GM12878 (cell line): ENCODE measurements around the gene MCF2L2. TPM values are rescaled to one million over a fixed set of nuclear protein-coding genes. Genes with fewer than 3 reads are reported as not detected.

ENCODE experiments used
- ATAC-seq: fragments of 200-7000 bp; cut with Tn5 transposase; 3 replicates; pipeline ENCODE4 v1.9.1; 2020; ENCODE audit warnings: mild to moderate bottlenecking, moderate library complexity
- BruUV-seq: library from RNA; stranded (reverse); fragments of 400-500 nt; replicated peaks from 2 replicates; lab custom pipeline; 2021; lab: Mats Ljungman, UMichigan
- CTCF ChIA-PET: fragments of 300-600 bp; sonication (Branson Sonifier 250); formaldehyde crosslinking; extraction: SDS; loops from one replicate; lab custom pipeline; 2021; ENCODE audit warnings: inconsistent platforms; lab: Yijun Ruan, JAX
- POLR2A ChIA-PET: fragments of 350-600 bp; formaldehyde crosslinking; extraction: SDS; loops from one replicate; lab custom pipeline; 2021; ENCODE audit warnings: inconsistent platforms; lab: Charles Lee
- RAD21 ChIA-PET: fragments of 300-600 bp; sonication (Branson Sonifier 250); formaldehyde crosslinking; loops from one replicate; lab custom pipeline; 2023; ENCODE audit warnings: antibody characterized with exemption; ENCODE audit not compliant: unreplicated experiment; lab: Charles Lee
- SMC1A ChIA-PET: fragments of 300-600 bp; sonication (Branson Sonifier 250); formaldehyde crosslinking; loops from one replicate; lab custom pipeline; 2023; ENCODE audit not compliant: unreplicated experiment, uncharacterized antibody; lab: Charles Lee
- DNase-seq: peaks from one replicate; pipeline ENCODE4 v3.0.0-alpha.2; 2011; ENCODE audit warnings: low read depth, low spot score
- FAIRE-seq: peaks from 3 replicates; lab custom pipeline; 2011; peaks lifted over from hg19 to GRCh38; lab: Jason Lieb, UNC
- H2AFZ ChIP-seq: 2 replicates; pipeline ENCODE4 v1.6.0; 2011; ENCODE audit warnings: low read depth, low read length, control low read depth; ENCODE audit not compliant: control insufficient read depth
- H3K27ac ChIP-seq: 2 replicates; pipeline ENCODE4 v1.5.1; 2011; ENCODE audit warnings: control low read depth; ENCODE audit not compliant: control insufficient read depth, insufficient read depth
- H3K27me3 ChIP-seq, 2 experiments: replicated peaks in 1 of 2; 2 replicates each; pipeline versions ENCODE4 v1.6.0 to v1.6.1; 2011; ENCODE audit warnings: low read length in 1 of 2; ENCODE audit not compliant: control insufficient read depth in 2 of 2, insufficient read depth in 2 of 2
- H3K36me3 ChIP-seq, 2 experiments: 2 replicates each; pipeline ENCODE4 v1.5.1; 2011; ENCODE audit warnings: low read length in 1 of 2; ENCODE audit not compliant: control insufficient read depth in 2 of 2, insufficient read depth in 2 of 2
- H3K4me1 ChIP-seq: 2 replicates; pipeline ENCODE4 v1.6.1; 2011; ENCODE audit warnings: mild to moderate bottlenecking, low read length, moderate library complexity, mixed read lengths; ENCODE audit not compliant: control insufficient read depth, insufficient read depth
- H3K4me2 ChIP-seq: 2 replicates; pipeline ENCODE4 v1.6.0; 2011; ENCODE audit warnings: control low read depth; ENCODE audit not compliant: control insufficient read depth, insufficient read depth
- H3K4me3 ChIP-seq: fragments of 200-600 bp; sonication (generic); 2 replicates; pipeline ENCODE4 v1.5.1; 2016
- H3K79me2 ChIP-seq: 2 replicates; pipeline ENCODE4 v1.6.0; 2011; ENCODE audit warnings: low read length; ENCODE audit not compliant: control insufficient read depth, insufficient read depth
- H3K9ac ChIP-seq: 2 replicates; pipeline ENCODE4 v1.8.0; 2011; ENCODE audit warnings: low read length, control low read depth, mixed read lengths; ENCODE audit not compliant: control insufficient read depth, insufficient read depth
- H3K9me3 ChIP-seq: replicated peaks from 3 replicates; pipeline ENCODE4 v1.5.1; 2011; ENCODE audit warnings: mild to moderate bottlenecking, low read length; ENCODE audit not compliant: control insufficient read depth, insufficient read depth
- H4K20me1 ChIP-seq: 2 replicates; pipeline ENCODE4 v1.6.0; 2011; ENCODE audit not compliant: control insufficient read depth, insufficient read depth
- CBX5 ChIP-seq: sonication (generic); IDR thresholded peaks from 2 replicates; pipeline ENCODE4 v1.6.1; 2016; ENCODE audit warnings: low read depth, moderate library complexity, mild to moderate bottlenecking, inconsistent platforms
- DPF2 ChIP-seq: fragments of 450-650 bp; IDR thresholded peaks from 2 replicates; pipeline ENCODE4 v1.6.1; 2017; ENCODE audit warnings: mild to moderate bottlenecking
- FOS ChIP-seq: IDR thresholded peaks from 3 replicates; pipeline ENCODE4 v1.6.1; 2011; ENCODE audit warnings: borderline replicate concordance; ENCODE audit not compliant: insufficient read length; ENCODE audit errors: extremely low read depth
- IKZF2 ChIP-seq, 2 experiments: fragments of 450-650 bp; IDR thresholded peaks; 2 replicates each; pipeline ENCODE4 v1.6.1; 2017; ENCODE audit warnings: mild to moderate bottlenecking in 2 of 2, moderate library complexity in 2 of 2
- IRF5 ChIP-seq: fragments of 450-650 bp; IDR thresholded peaks from 2 replicates; pipeline ENCODE4 v1.6.1; 2017; ENCODE audit warnings: borderline replicate concordance
- JUND ChIP-seq: IDR thresholded peaks from 2 replicates; pipeline ENCODE4 v1.6.1; 2012; ENCODE audit warnings: low read depth, mild to moderate bottlenecking, low read length, improper control_type of control experiment, moderate library complexity
- MEF2B ChIP-seq: fragments of 450-650 bp; IDR thresholded peaks from 2 replicates; pipeline ENCODE4 v1.6.1; 2018; ENCODE audit warnings: mild to moderate bottlenecking, moderate library complexity; ENCODE audit not compliant: partially characterized antibody, poor library complexity, severe bottlenecking
- NFYA ChIP-seq: IDR thresholded peaks from 2 replicates; pipeline ENCODE4 v1.6.1; 2011; ENCODE audit warnings: low read depth, mild to moderate bottlenecking, low read length, improper control_type of control experiment, borderline replicate concordance
- STAT3 ChIP-seq: IDR thresholded peaks from 2 replicates; pipeline ENCODE4 v1.6.1; 2011; ENCODE audit warnings: low read depth, low read length, improper control_type of control experiment
- YY1 ChIP-seq: IDR thresholded peaks from 2 replicates; pipeline ENCODE4 v1.6.1; 2011; ENCODE audit warnings: low read depth, mild to moderate bottlenecking, low read length
- ZSCAN29 ChIP-seq: fragments of 450-650 bp; IDR thresholded peaks from 2 replicates; pipeline ENCODE4 v1.6.1; 2017; ENCODE audit warnings: mild to moderate bottlenecking, moderate library complexity
- WGBS: methylation state at CpG from one replicate; pipeline ENCODE4 v1.1.6; 2016; ENCODE audit warnings: low lambda C conversion rate; ENCODE audit not compliant: insufficient replicate concordance, insufficient coverage; ENCODE audit errors: missing lambda C conversion rate; 5-methylcytosine and 5-hydroxymethylcytosine counted together
- in situ Hi-C: fragments of 300-500 bp; cut with MboI; formaldehyde crosslinking; loops from 9 replicates; pipeline ENCODE4 v1.14.3; 2018; ENCODE audit warnings: mixed read lengths
- intact Hi-C: fragments of 100-400 bp; cut with micrococcal nuclease; formaldehyde crosslinking; loops from one replicate; pipeline ENCODE4 v1.14.2; 2022; ENCODE audit not compliant: unreplicated experiment
- polyA plus RNA-seq, 11 experiments: library from polyadenylated mRNA; depleted of rRNA in 4 of 11; unstranded in 6 of 11; stranded (reverse) in 5 of 11; fragments of >200 nt; fragmentation: Nextera tagmentation in 4 of 11; fragmentation: Illumina TruSeq in 1 of 11; extraction: Ambion mirVana in 4 of 11; extraction: Trizol in 1 of 11; gene quantifications; 1 replicate in 1 of 11; 2 replicates in 10 of 11; pipeline versions ENCODE4 v1.2.1 to v1.2.3, GENCODE V29; 2011 to 2016; ENCODE audit warnings: inconsistent platforms in 2 of 11, missing spikeins in 2 of 11, low read depth in 1 of 11
- total RNA-seq, 4 experiments: library from RNA; depleted of rRNA in 3 of 4; stranded (reverse); fragments of >200 nt in 3 of 4; fragmentation: Illumina TruSeq in 1 of 4; extraction: Trizol in 1 of 4; gene quantifications; 2 replicates each; pipeline versions ENCODE4 v1.2.1 to v1.2.3, GENCODE V29; 2013 to 2021

MCF2L2 gene
- total and polyA plus RNA-seq, 10 of the 15 experiments (the other 5 are each of a cell fraction or from before 2014, with no cell fraction given) = 0.37 to 2.8 (median 1.4) TPM

GRCh38 chr3:183129243-183129642, 299.2 kb downstream of the MCF2L2 start:
- Histone ChIP-seq H3K36me3 (peaks cover 0 to 2% of the 10 kb centered on the region in 2 experiments; a peak in 2 of 4 replicates), H2AFZ (no peak overlapping the region), H3K9me3 (no peaks in the 10 kb centered on the region; the same call in none of the 3 replicates), H3K27ac (no peak overlapping the region), H4K20me1 (no peaks in the 10 kb centered on the region), H3K4me2 (no peak overlapping the region), H3K79me2 (no peaks in the 10 kb centered on the region), H3K4me3 (no peak overlapping the region), H3K27me3 (no peaks in the 10 kb centered on the region), H3K9ac (no peak overlapping the region), H3K4me1 (peaks cover 2% of the 10 kb centered on the region; the same call in 1 of the 2 replicates)
- intact Hi-C loops = loop anchor here (10.0 kb wide), 1 partner anchor 636 kb away; no protein-coding TSS in a partner anchor
- ChIA-PET SMC1A (interaction anchor here (0.7 to 2.7 kb wide), 6 partner anchors 12 to 253 kb away, joined by 3 to 14 read pairs (median 4); no protein-coding TSS in a partner anchor), POLR2A (interaction anchor here (0.6 kb wide), 1 partner anchor 280 kb away, joined by 7 read pairs; no protein-coding TSS in a partner anchor), CTCF (interaction anchor here (8.8 kb wide), 1 partner anchor 253 kb away, joined by 229 read pairs; no protein-coding TSS in a partner anchor), RAD21 (interaction anchor here (0.7 to 1.4 kb wide), 3 partner anchors 56 to 415 kb away, joined by 3 to 4 read pairs (median 4); no protein-coding TSS in a partner anchor)
- ATAC-seq (no peak), DNase-seq (no peak), FAIRE-seq (no peak)
- 100% methylated on average over 1 of the region's 1 CpG for WGBS
- TF ChIP-seq CBX5 (no peak), ZSCAN29 (no peak), IKZF2 (IDR thresholded peaks at IDR 0.05) (no peak), DPF2 (no peak), STAT3 (no peak)
- BruUV-seq = TSS peak; percentile 4
- in situ Hi-C loops = no loop called here

- in situ Hi-C loops = no loop called here
- intact Hi-C loops = loop anchor here (10.0 kb wide), 1 partner anchor 636 kb away; no protein-coding TSS in a partner anchor
- Histone ChIP-seq H3K4me1 (peaks cover 2% of the 10 kb centered on the region; the same call in 1 of the 2 replicates), H3K9ac (no peak overlapping the region), H3K4me3 (no peak overlapping the region), H4K20me1 (no peaks in the 10 kb centered on the region), H3K27me3 (no peaks in the 10 kb centered on the region), H3K36me3 (peaks cover 0 to 5% of the 10 kb centered on the region in 2 experiments; a peak in 2 of 4 replicates), H3K4me2 (no peak overlapping the region), H2AFZ (no peak overlapping the region), H3K79me2 (no peaks in the 10 kb centered on the region), H3K27ac (no peak overlapping the region), H3K9me3 (no peaks in the 10 kb centered on the region; the same call in none of the 3 replicates)
- ChIA-PET SMC1A (interaction anchor here (0.7 to 2.7 kb wide), 6 partner anchors 11 to 254 kb away, joined by 3 to 14 read pairs (median 4); no protein-coding TSS in a partner anchor), POLR2A (interaction anchor here (0.6 kb wide), 1 partner anchor 280 kb away, joined by 7 read pairs; no protein-coding TSS in a partner anchor), RAD21 (interaction anchor here (0.7 to 1.4 kb wide), 3 partner anchors 56 to 414 kb away, joined by 3 to 4 read pairs (median 4); no protein-coding TSS in a partner anchor), CTCF (interaction anchor here (8.8 kb wide), 1 partner anchor 254 kb away, joined by 229 read pairs; no protein-coding TSS in a partner anchor)
- no peak for DNase-seq
- ATAC-seq = no peak
- 98% methylated on average over 3 of the region's 3 CpGs for whole genome bisulfite sequencing
- TF ChIP-seq MEF2B (no peak), FOS (no peak), JUND (no peak), IRF5 (no peak), YY1 (no peak), NFYA (no peak)
- no TSS peak for BruUV-seq
- FAIRE-seq = no peak
Measured at GRCh38 chr3:183128709-183129108, 299.7 kb downstream of the MCF2L2 start.
